HG03103 (cell line): ENCODE results near the gene SLC66A3.
A peak's percentile ranks its signal among the peaks of the same experiment; 100 is the strongest.

ENCODE experiments used
- ATAC-seq: cut with Tn5 transposase; IDR thresholded peaks from one replicate; pipeline ENCODE4 v1.9.1; 2021; ENCODE audit warnings: low read depth; ENCODE audit not compliant: unreplicated experiment

Gene SLC66A3

DNA sequence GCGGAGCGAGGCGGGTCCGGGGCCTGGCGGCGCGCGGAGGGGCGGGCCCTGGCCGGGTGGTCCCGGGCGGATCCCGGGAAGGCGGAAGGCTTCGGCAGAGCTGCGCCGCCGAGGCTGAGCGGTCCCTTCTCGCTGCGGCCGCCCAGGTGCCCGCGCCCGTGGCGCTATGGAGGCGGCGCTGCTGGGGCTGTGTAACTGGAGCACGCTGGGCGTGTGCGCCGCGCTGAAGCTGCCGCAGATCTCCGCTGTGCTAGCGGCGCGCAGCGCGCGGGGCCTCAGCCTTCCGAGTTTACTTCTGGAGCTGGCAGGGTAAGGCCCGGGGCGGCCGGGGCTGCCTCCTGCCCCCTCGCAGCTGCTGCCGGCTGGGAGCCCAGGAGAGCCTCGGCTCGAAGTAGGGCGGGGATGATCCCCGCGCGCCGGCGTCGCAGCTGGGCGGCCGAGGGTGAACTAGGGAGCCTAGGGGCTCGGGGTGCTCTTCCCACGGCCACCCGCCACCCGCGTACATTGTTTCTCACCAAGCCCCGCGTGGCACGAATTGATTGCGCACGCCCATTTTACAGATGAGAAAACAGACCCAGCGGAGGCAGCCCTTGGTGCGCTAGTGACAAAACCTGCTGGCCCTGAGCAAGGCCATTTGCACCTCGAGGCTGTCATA is at the start of gene SLC66A3:
TSS of gene SLC66A3 (plus strand) at position 87 of the 655 bp plus-strand sequence. CDS start at position 167, 80 bp downstream.
- ATAC-seq, result peak; percentile 71

DNA sequence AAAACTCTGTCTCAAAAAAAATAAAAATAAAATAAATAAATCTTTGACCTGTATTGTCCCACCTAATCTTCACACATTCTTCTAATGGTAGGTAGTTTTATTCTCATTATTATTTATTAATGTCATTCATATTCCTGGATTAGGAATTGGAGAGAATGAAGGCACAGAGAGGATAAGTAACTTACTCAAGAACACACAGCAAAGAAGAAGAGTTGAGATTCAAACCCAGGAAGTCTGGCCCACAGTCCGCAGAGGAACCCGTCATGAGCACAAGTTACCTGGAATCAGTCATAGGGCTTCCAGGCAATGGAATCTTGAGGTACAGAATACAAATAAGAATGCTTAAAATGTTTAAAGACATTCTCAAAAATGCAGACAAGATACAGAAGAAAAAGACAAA is 46.3 kb upstream of the SLC66A3 start:
- no peak for ATAC-seq

DNA sequence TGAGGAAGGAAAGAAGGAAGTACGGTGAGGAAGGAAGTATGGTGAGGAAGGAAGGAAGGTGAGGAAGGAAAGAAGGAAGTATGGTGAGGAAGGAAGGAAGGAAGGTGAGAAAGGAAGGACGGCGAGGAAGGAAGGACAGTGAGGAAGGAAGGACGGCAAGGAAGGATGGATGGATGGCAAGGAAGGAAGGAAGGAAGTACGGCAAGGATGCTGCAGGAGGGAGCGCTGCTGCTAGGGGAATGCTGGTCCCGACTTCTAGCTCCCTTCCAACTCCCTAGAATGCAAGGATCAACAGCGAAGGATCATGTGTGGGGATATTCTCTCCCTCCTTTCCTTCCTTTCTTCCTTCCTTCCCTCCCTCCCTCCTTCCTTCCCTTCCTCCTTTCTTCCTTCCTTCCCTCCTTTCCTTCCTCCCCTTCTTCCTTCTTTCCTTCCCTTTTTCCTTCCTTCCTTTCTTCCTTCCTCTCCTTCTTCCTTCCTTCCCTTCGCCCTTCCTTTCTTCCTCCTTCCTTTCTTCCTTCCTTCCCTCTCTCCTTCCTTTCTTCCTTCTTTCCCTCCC is 42.3 kb upstream of the SLC66A3 start:
- ATAC-seq, result no peak

DNA sequence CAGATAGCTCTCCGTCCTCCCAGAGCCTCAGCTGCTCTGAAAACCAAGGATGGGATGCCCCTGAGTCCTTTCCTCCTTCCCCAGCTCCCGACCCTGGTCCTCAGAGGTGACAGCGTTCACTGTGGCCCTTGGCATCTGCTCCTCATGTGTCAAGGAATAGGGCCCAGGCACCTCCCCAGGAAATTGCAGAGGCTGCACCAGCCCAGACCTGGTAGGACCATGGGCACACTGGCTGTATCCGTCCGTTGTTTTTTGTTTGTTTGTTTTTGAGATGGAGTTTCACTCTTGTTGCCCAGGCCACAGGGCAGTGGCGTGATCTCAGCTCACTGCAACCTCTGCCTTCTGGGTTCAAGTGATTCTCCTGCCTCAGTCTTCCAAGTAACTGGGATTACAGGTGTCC is 37.5 kb upstream of the SLC66A3 start:
- ATAC-seq, result no peak

DNA sequence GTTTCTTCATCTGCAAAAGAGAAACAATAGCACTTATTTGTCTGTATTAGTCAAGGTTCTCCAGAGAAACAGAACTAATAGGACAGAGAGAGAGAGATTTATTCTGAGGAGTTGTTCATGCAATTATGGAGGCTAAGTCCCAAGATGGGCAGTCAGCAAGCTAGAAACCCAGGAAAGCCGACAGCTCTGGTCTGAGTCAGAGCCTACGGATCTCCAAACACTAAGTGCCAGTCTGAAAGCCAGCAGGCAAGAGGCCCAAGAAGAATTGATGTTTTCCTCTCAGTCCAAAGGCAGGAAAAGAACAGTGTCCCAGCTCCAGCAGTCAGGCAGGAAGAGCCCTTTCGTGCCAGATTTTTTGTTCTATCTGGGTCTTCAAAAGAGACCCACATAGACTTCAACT is 36.5 kb upstream of the SLC66A3 start:
- ATAC-seq, result no peak

DNA sequence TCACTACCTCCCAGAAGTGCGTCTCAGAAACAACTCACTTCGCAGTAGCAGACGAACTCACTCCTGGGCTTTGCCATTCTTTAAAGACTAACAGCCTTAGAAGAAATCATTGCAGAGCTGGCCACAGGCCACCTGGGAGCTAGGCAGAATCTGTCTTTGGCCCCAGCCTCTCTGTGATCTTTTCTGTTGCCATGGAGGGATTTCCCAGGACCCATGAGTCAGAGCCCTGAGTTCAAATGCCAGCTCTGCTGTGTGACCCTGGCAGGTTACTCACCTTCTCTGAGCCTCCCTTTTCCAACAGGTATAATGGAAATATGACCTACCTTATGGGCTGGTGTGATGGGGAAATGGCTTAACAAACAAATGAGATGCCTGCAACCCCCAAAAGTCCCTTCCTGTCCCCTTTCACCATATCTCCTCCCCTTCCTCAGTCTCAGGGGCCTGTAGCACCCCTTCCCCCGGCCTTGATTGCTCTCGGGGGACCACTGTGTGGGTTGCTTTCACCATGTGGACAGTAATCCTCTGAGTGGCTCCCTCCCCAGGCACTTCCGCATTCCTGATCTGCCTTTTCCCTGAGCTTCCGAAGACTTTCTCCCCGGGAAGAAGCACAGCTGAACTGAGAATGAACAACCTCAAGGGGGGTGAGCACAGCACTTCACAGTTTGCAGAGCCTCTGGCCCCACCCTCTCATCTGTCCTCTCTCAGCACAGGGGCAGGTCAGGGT is 34.0 kb upstream of the SLC66A3 start:
- ATAC-seq, result no peak

DNA sequence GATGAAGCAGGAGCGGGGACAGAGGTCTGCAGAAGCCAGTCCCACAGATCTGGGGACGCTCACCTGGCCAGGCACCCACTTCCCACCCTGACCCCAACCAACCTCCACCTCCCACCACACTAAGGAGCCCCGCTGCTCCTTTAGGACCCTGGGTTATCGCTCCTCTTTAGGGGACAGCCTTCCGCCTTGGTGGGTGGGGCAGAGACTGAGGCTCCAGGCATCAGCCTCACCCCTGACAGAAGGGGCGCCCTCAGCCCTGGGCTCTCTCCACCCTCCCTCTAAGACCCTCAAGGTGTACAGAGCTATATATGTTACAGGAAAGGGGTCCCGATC is 33.5 kb upstream of the SLC66A3 start:
- no peak for ATAC-seq

DNA sequence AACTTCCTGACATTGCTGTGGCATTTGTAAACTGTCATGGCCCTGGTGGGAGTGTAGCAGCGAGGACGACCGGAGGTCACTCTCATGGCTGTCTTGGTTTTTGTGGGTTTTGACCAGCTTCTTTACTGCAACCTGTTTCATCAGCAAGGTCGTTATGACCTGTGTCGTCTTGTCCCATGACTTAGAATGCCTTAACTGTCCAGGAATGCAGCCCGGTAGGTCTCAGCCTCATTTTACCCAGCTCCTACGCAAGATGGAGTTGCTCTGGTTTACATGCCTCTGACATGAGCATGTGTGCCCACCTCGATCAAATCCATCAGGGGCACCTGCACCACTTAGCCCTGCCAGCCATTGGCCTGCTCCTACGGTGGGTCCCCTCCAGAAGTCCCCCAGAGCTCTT is 32.9 kb upstream of the SLC66A3 start:
- ATAC-seq, result no peak

DNA sequence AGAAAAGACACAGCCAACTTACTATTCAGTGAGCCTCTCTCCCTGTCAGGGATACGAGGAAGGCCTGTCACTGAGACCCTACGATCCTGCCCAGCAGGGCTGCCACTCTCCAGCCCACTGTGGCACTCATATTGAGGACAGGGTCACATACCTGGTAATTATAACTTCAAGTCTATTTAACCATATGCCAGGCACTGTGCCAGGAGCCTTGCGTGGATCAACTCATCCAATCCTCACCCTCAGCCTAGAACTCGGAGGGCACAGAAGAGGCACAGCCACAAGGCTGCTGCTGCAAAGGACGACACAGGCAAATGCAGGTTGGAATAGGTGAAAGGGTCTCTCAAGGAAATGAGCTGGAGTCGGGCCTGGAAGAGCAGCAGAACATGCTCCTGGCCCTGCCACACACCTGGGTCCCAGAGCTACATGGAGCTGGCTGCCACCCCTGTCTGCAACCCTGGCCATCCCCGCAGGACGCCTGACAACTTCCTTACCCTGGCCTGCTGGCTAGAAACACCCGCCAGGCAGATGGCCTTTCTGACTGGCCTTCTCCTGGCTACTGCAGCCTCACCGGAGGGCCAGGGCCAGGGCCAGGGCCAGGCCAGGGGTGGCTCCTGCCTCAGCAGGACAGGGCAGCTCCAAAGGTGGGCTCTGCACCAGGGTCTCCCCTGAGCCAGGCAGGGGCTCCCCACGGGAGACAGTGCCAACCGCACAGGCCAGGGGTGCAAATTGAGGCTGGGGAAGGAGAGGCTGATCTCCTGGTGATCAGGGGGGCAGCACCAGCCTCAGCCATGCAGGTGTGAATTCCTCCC is 32.1 kb upstream of the SLC66A3 start:
- ATAC-seq, result no peak

DNA sequence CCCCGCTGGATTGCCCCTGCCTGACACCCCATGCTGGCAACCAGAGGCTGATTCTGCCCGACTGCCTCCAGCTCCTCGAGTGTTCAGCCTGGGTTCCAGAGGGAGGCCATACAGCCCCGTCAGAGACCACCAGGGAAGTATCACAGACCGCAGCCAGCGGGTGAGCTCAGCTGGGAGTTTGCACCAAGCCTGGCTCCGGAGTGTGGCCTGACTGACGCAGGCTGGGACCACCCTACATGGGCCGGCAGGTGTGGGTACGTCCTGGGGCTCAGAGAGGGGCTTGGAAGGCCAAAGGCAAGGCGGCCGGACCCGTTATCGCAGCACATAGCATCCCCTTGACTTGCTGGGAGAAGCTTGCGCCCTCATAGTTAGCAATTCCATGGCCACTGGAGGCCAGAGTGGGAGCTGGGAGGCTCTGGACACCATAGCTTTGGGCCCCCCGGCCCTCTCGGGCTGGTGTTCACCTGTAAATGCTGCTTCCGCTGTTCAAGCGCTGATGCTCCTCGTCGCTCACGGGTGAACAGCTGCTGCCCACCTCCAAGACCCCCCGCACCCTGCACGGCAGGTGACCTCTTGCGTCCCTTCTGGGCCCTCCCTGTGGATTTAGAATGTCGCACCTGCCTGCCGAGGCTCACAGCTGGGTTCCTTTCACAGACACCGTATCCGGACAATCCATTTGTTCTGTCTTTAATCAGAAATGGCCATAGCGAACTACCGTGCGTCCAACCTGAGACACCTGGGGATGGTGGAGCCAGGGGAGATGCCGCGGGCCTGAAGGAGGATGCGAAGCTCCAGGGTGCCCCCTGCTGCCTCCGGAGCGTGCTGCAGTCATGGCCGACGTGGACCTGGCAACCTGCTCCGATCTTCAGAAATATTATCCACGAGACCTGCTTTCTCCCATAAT is 31.2 kb upstream of the SLC66A3 start:
- ATAC-seq, result no peak

DNA sequence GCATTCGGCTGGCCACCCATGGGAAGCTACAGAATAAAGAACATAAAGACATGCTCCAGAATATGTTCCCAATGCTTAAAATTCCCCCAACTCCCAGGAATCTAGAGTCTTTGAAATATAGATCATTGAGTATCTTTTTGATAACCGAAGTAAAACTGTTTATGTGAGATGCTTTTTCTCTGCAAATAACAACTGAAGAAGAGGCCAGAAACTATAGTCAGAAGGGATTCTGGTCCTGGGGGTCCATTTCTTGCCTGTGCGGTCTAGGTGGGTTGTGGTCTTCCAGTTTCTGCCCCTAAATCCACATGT is 30.6 kb upstream of the SLC66A3 start:
- ATAC-seq, result no peak

DNA sequence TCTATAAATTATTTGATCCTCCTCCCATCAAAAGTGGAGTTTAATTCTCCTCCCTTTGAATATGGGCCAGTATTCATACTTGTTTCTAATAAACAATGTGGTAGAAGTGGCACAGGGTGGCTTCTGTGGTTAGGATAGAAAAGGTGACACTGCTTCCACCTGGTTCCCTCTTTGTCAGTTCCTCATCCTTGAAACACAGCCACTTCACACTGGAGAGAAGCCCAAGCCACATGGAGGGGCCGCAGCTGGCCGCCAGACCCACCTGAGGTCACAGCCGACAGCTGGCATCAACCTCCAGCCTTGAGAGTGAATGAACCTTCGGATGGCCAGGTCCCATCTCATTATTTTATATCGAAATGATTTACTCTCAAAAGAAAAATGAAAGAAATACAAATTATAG is 27.5 kb upstream of the SLC66A3 start:
- ATAC-seq, result no peak

DNA sequence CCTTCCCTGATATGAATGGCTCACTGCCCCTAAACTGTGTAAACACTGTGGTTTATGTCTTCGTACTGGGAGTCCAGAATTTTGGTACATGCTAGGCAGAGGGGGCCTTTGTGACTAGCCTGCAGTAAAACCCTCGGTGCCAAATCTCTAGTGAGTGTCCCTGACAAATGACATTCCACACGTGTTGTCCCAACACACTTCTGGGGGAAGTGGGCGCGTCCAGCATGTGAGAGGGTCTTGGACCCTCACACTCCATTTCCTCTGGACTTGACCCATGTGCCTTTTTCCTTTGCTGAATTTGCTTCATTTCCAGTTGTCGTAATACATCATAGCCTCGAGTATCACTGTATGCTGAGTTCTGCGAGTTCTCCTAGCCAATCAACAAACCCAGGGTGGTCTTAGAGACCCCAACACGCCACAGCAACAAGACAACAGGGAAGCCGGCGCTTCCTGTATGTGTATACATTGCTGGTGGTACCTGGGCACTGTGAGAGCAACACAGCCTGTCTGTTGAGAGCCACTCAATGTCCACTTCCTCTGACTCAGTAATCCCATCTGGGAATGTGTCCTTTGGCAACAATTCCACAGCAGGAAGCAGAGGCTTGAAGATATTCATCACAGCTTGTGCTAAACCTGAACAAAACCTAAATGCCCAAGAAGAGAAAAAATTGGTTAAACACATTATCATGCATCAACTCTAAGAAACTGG is 26.9 kb upstream of the SLC66A3 start:
- ATAC-seq, result no peak

DNA sequence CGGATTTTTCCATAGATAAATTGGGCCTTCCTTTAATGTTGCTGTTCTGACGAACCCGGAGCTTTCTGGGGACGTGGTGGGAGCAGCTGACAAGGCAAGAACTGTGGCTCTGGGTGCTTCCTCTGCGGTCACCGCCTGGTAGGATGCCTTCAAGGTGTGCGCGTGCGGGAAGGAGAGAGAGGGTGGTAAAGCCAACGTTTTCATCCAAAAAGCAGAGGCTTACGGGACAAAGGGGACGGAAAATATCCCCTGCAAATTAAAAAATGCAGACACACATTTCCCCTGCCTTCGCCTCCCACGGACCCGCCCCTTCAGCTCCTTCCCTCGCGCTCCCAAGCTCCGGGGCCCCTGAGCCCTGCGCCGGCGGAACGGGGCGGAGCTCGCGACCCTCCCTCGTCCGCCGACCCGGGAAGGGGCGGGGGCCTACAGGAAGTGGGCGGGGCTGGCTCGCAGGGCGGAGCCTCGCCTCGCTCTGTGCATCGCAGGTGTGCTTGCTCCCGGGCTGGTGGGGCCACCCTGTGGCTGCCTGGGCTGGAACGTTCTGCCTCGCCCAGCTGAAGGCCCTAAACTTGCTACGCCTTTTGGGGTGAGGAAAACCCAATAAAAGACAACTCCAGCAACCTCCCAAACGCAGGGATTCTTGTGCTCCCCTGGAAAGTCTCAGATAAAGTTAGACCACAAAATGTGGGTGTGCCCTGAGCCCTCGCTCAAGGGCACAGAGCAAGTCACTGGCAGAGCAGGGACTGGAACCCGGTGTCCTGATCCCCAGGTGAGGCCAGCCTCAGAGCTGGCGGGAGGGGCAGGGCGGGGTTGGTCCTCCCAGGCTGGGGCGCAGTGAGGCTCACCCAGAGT is 25.4 kb upstream of the SLC66A3 start:
- peak; percentile 77 for ATAC-seq

DNA sequence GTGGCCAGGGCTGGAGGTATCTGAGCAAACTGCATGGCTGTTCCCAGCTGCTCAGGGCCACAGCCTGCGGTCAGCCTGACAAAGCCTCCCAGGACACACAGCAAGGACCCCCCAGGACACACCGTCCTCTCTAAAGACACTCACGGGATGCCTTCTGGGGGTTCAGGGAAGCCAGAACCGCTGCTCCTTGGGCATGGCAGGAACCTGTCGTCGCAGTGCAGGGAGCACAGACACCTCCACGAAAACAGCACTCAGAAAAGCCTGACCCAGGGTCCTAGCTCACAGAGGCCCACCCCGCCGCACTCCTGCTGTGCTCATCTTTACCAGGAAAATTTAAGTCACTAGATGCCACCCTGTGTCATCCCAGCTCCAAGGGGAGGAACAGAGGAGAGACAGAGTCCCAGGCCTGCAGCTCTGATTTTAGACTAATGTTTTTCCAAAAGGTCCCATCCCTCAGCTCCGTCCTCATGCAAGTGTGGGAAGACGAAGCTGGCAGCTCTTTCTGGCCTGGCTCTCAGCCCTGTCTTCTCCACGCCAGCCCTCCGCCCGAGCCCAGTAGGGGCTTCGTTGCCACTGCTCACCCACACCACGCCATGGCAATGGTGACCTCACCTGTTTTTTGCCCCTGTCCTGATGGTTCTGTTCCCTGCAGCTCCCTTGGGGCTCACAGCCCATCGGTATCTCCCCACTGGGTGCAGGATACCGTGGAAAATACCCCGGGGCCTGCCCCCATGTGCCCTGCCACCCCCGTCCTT is 23.9 kb upstream of the SLC66A3 start:
- ATAC-seq, result no peak

DNA sequence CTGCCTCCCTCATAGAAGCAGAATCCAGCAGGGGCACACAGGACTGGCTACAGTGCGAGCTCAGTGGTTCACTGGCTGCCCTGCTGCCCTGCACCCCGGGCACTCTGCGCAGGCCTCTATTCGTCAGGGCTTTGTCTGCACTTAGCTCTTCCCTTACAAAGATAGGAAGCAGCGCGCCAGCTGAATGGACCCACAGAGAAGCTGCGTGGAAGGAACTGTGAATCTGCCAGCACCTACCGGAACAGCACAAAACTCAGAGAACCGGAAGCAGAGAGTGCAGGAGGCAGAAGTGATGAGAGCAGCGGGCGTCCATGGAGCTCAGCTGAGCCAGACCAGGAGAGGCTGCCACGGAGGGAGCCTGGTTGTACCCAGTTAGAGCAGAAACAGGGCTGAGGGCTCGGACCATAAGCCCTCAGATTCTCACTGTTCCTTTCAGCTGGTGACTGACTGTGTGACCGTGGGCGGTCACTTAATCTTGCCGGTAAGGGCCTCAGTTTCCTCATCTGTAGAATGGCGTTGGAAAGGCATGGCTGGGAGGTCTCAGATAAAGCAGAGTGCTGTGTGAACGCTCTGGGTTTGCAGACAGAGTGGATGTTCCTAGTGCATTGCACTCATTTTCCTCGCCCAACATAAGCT is 23.1 kb upstream of the SLC66A3 start:
- ATAC-seq, result no peak

DNA sequence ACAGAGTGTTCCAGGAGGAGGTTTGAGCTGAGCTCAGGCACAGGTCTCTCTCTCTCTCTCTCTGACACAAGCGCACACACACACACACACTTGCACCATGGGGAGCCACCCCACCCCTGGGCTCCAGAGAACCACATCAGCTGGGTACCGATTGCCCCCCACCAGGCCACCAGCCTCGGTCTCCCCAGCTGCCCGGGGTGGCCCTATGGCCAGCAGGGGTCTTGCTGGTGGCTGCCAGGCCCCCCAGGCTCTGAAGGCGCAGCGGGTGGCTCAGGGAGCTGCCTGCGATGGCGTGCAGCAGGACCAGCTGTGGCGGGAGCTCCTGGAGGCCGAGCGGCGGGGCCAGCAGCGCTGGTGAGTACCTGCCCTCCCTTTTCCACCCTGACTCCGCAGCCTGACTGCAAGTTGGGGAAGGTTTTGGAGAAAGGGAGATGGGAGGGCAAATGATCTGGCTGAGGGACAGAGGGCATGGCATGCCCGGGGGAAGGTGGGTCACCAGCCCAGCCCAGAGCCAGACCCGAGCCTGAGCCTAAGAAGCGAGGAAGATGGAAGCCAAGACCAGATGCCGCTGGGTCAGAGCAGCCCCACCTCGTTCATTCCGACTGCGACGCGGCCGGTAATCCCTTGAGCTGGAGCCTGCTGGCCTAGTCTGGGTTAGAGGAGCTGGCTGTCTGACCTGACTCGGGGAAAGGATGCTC is 21.9 kb upstream of the SLC66A3 start:
- ATAC-seq, result no peak
